Measurements from ENCODE around the gene KIF5C. TPM values are rescaled to one million over a fixed set of nuclear protein-coding genes. Genes with fewer than 3 reads are reported as not detected.

Gene KIF5C
- total RNA-seq: 0.25 and 0.33 TPM in 2 replicates

GRCh38 chr2:148874868-148875341, at the start of gene KIF5C:
KIF5C (plus strand) TSS chr2:148875227; CDS start chr2:148875618, 391 bp downstream.

GRCh38 chr2:149038442-149039212, 163.6 kb downstream of the KIF5C start, which contains the start of gene LYPD6B:
LYPD6B (plus strand) TSS chr2:149038699; CDS start chr2:149130949, 92,250 bp downstream.

Other genes with a start within 250 kb of the KIF5C start
- gene EPC2, start 230.5 kb upstream of the KIF5C start, total RNA-seq: 10.3 and 15.1 TPM in 2 replicates
- gene LYPD6B, start 163.5 kb downstream of the KIF5C start, total RNA-seq: not detected in 2 replicates